WTC11 (cell line): Measurements from ENCODE around the gene TMC1. TPM values are rescaled to one million over a fixed set of nuclear protein-coding genes. Genes with fewer than 3 reads are reported as not detected.
"Not testable (repeated sequence)": the region's sequence is repeated elsewhere in the genome, so short reads cannot be mapped to it uniquely, and the experiment has no call there.

ENCODE experiments used
- ATAC-seq: fragments of 200-7000 bp; cut with Tn5 transposase; 2 replicates; pipeline ENCODE4 v1.10.0; 2021; ENCODE audit warnings: mild to moderate bottlenecking, moderate library complexity
- CTCF ChIA-PET: fragments of 300-600 bp; sonication (Branson Sonifier 250); formaldehyde crosslinking; loops from one replicate; lab custom pipeline; 2021; ENCODE audit warnings: antibody characterized with exemption; lab: Charles Lee
- POLR2A ChIA-PET: fragments of 350-600 bp; sonication (Branson Sonifier 250); formaldehyde crosslinking; loops from one replicate; lab custom pipeline; 2021; ENCODE audit warnings: antibody characterized with exemption; lab: Charles Lee
- DNase-seq: peaks from one replicate; pipeline ENCODE4 v3.0.0; 2021; ENCODE audit warnings: low spot score
- H3K27ac Mint-ChIP-seq: 2 replicates; pipeline ENCODE4 v1.8.0; 2021; ENCODE audit warnings: mixed read lengths
- H3K27me3 Mint-ChIP-seq: 2 replicates; pipeline ENCODE4 v1.8.0; 2021; ENCODE audit warnings: low read depth, mild to moderate bottlenecking, moderate library complexity, mixed read lengths
- H3K36me3 Mint-ChIP-seq: 2 replicates; pipeline ENCODE4 v1.8.0; 2021; ENCODE audit warnings: mixed read lengths
- H3K4me1 Mint-ChIP-seq: 2 replicates; pipeline ENCODE4 v1.8.0; 2022; ENCODE audit warnings: mixed read lengths
- H3K4me3 Mint-ChIP-seq: 2 replicates; pipeline ENCODE4 v1.8.0; 2021; ENCODE audit warnings: mild to moderate bottlenecking, moderate library complexity, mixed read lengths
- H3K9me3 Mint-ChIP-seq: 2 replicates; pipeline ENCODE4 v1.8.0; 2021; ENCODE audit warnings: mixed read lengths
- E2F5 ChIP-seq: sonication (generic); formaldehyde crosslinking; IDR thresholded peaks from 2 replicates; pipeline ENCODE4 v1.8.1; 2022; ENCODE audit warnings: mild to moderate bottlenecking, moderate library complexity, missing genetic modification reagents
- EMX1 ChIP-seq: fragments of 250-450 bp; sonication (Bioruptor Pico); IDR thresholded peaks from 2 replicates; pipeline ENCODE4 v1.8.0; 2021; ENCODE audit warnings: mild to moderate bottlenecking
- ERG ChIP-seq: fragments of 250-450 bp; sonication (Bioruptor Pico); IDR thresholded peaks from 2 replicates; pipeline ENCODE4 v1.8.0; 2021; ENCODE audit warnings: mild to moderate bottlenecking
- FOXJ3 ChIP-seq: sonication (generic); formaldehyde crosslinking; IDR thresholded peaks from 2 replicates; pipeline ENCODE4 v1.9.0; 2021; ENCODE audit warnings: missing genetic modification reagents, mild to moderate bottlenecking, borderline replicate concordance
- KAT7 ChIP-seq: sonication (generic); formaldehyde crosslinking; IDR thresholded peaks from 2 replicates; pipeline ENCODE4 v1.8.1; 2023; ENCODE audit warnings: missing genetic modification reagents, mild to moderate bottlenecking, borderline replicate concordance
- PRDM15 ChIP-seq: sonication (generic); formaldehyde crosslinking; IDR thresholded peaks from 2 replicates; pipeline ENCODE4 v1.8.0; 2022; ENCODE audit warnings: missing genetic modification reagents
- SP1 ChIP-seq: sonication (generic); formaldehyde crosslinking; conservative IDR thresholded peaks from 2 replicates; pipeline ENCODE4 v1.8.1; 2022; ENCODE audit warnings: missing genetic modification reagents
- USF2 ChIP-seq: sonication (generic); formaldehyde crosslinking; IDR thresholded peaks from 2 replicates; pipeline ENCODE4 v1.8.1; 2023; ENCODE audit warnings: mild to moderate bottlenecking, missing genetic modification reagents, moderate library complexity
- ZNF263 ChIP-seq: sonication (generic); formaldehyde crosslinking; IDR thresholded peaks from 2 replicates; pipeline ENCODE4 v1.8.1; 2022; ENCODE audit warnings: low read depth, mild to moderate bottlenecking, moderate library complexity, missing genetic modification reagents
- ZNF416 ChIP-seq: fragments of 250-450 bp; sonication (Bioruptor Pico); IDR thresholded peaks from 2 replicates; pipeline ENCODE4 v1.9.0; 2021; ENCODE audit warnings: mild to moderate bottlenecking, inconsistent platforms
- total RNA-seq: library from RNA; stranded (reverse); gene quantifications from 3 replicates; pipeline ENCODE4 v1.2.3, GENCODE V29; 2021
- TF ChIP-seq, protein P1 (sequence below): sonication (generic); formaldehyde crosslinking; IDR thresholded peaks from 2 replicates; pipeline ENCODE4 v1.8.1; 2023; ENCODE audit warnings: mild to moderate bottlenecking, missing genetic modification reagents, borderline replicate concordance
- TF ChIP-seq, protein P2 (sequence below): sonication (generic); formaldehyde crosslinking; conservative IDR thresholded peaks from 2 replicates; pipeline ENCODE4 v1.8.1; 2023; ENCODE audit warnings: mild to moderate bottlenecking, low read depth, missing genetic modification reagents, moderate library complexity
- TF ChIP-seq, protein P3 (sequence below): sonication (generic); formaldehyde crosslinking; IDR thresholded peaks from 2 replicates; pipeline ENCODE4 v1.8.1; 2023; ENCODE audit warnings: mild to moderate bottlenecking, missing genetic modification reagents
- TF ChIP-seq, protein P4 (sequence below): fragments of 250-450 bp; sonication (Bioruptor Pico); IDR thresholded peaks from 2 replicates; pipeline ENCODE4 v1.9.0; 2021; ENCODE audit warnings: mild to moderate bottlenecking
- TF ChIP-seq, protein P5 (sequence below): sonication (generic); formaldehyde crosslinking; IDR thresholded peaks from 2 replicates; pipeline ENCODE4 v1.8.0; 2022; ENCODE audit warnings: mild to moderate bottlenecking, missing genetic modification reagents

The TMC1 gene
- total RNA-seq, 1 experiment from 2014 or later: 0.31 TPM

DNA sequence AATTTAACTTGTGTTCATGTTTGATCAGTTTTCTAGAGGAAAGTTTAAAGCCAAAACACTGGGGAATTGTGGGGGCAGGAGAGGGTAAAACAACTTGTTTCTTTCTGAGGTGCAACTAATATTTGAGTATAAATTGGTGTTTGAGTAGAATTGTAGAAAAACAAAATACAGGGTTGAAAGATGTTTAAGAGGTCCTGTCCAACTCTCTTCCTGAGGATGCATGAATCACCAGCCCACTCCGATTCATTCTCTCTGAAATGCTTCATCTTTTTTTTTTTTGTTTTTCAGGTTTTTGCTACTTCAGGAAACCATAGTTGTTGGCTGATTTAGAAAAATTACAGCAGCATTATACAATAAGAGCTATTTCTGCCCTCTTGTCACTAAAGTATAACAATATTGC is 42.4 kb upstream of the TMC1 start (continued):
- TF ChIP-seq, protein P1, sequence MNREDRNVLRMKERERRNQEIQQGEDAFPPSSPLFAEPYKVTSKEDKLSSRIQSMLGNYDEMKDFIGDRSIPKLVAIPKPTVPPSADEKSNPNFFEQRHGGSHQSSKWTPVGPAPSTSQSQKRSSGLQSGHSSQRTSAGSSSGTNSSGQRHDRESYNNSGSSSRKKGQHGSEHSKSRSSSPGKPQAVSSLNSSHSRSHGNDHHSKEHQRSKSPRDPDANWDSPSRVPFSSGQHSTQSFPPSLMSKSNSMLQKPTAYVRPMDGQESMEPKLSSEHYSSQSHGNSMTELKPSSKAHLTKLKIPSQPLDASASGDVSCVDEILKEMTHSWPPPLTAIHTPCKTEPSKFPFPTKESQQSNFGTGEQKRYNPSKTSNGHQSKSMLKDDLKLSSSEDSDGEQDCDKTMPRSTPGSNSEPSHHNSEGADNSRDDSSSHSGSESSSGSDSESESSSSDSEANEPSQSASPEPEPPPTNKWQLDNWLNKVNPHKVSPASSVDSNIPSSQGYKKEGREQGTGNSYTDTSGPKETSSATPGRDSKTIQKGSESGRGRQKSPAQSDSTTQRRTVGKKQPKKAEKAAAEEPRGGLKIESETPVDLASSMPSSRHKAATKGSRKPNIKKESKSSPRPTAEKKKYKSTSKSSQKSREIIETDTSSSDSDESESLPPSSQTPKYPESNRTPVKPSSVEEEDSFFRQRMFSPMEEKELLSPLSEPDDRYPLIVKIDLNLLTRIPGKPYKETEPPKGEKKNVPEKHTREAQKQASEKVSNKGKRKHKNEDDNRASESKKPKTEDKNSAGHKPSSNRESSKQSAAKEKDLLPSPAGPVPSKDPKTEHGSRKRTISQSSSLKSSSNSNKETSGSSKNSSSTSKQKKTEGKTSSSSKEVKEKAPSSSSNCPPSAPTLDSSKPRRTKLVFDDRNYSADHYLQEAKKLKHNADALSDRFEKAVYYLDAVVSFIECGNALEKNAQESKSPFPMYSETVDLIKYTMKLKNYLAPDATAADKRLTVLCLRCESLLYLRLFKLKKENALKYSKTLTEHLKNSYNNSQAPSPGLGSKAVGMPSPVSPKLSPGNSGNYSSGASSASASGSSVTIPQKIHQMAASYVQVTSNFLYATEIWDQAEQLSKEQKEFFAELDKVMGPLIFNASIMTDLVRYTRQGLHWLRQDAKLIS (CRISPR knock-in tag): no peak
- no peak for TF ChIP-seq ERG
- no peak for TF ChIP-seq FOXJ3 (CRISPR knock-in tag)

GRCh38 chr9:72480261-72480660 is 41.1 kb upstream of the TMC1 start:
- H3K27ac Mint-ChIP-seq, H3K9me3 Mint-ChIP-seq, H3K27me3 Mint-ChIP-seq, DNase-seq, POLR2A ChIA-PET, H3K4me3 Mint-ChIP-seq, H3K36me3 Mint-ChIP-seq, ATAC-seq: not testable (repeated sequence)
- peaks cover 12% of the 10 kb centered on the region for H3K4me1 Mint-ChIP-seq
- CTCF ChIA-PET: interaction anchor here (0.5 kb wide), 1 partner anchor 201 kb away, joined by 3 read pairs; no protein-coding TSS in a partner anchor

DNA sequence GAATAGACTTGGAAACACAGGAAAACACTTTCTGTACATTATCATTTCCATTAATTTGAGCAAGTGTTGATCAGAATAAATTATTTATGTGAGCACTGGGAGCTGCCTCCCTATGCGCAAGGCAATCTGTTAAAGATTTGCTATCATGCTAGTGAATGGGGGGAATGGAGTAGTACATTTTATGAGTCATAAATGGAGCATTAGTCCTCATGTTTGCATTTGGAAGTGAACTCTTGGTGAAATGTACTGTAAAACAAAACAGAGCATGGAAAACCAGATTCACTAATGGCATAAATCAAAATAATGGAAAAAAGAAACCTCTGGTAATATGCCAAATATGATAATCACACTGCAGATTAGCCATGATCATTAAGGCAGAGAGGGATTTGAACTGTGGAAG is 40.5 kb upstream of the TMC1 start:
- Mint-ChIP-seq H3K4me3 (no peak overlapping the region), H3K27me3 (no peaks in the 10 kb centered on the region), H3K9me3 (no peaks in the 10 kb centered on the region), H3K36me3 (no peaks in the 10 kb centered on the region), H3K27ac (no peak overlapping the region), H3K4me1 (peaks cover 12% of the 10 kb centered on the region)
- POLR2A ChIA-PET: no interaction called here
- no peak for DNase-seq
- ATAC-seq: no peak
- CTCF ChIA-PET: interaction anchor here (0.5 kb wide), 1 partner anchor 202 kb away, joined by 3 read pairs; no protein-coding TSS in a partner anchor
- TF ChIP-seq PRDM15: no peak
- no peak for TF ChIP-seq ZNF416
- no peak for TF ChIP-seq USF2
- no peak for TF ChIP-seq KAT7 (CRISPR knock-in tag)
- TF ChIP-seq, protein P2, sequence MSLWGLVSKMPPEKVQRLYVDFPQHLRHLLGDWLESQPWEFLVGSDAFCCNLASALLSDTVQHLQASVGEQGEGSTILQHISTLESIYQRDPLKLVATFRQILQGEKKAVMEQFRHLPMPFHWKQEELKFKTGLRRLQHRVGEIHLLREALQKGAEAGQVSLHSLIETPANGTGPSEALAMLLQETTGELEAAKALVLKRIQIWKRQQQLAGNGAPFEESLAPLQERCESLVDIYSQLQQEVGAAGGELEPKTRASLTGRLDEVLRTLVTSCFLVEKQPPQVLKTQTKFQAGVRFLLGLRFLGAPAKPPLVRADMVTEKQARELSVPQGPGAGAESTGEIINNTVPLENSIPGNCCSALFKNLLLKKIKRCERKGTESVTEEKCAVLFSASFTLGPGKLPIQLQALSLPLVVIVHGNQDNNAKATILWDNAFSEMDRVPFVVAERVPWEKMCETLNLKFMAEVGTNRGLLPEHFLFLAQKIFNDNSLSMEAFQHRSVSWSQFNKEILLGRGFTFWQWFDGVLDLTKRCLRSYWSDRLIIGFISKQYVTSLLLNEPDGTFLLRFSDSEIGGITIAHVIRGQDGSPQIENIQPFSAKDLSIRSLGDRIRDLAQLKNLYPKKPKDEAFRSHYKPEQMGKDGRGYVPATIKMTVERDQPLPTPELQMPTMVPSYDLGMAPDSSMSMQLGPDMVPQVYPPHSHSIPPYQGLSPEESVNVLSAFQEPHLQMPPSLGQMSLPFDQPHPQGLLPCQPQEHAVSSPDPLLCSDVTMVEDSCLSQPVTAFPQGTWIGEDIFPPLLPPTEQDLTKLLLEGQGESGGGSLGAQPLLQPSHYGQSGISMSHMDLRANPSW (CRISPR knock-in tag): no peak
- TF ChIP-seq E2F5 (CRISPR knock-in tag): no peak
- TF ChIP-seq, protein P3, sequence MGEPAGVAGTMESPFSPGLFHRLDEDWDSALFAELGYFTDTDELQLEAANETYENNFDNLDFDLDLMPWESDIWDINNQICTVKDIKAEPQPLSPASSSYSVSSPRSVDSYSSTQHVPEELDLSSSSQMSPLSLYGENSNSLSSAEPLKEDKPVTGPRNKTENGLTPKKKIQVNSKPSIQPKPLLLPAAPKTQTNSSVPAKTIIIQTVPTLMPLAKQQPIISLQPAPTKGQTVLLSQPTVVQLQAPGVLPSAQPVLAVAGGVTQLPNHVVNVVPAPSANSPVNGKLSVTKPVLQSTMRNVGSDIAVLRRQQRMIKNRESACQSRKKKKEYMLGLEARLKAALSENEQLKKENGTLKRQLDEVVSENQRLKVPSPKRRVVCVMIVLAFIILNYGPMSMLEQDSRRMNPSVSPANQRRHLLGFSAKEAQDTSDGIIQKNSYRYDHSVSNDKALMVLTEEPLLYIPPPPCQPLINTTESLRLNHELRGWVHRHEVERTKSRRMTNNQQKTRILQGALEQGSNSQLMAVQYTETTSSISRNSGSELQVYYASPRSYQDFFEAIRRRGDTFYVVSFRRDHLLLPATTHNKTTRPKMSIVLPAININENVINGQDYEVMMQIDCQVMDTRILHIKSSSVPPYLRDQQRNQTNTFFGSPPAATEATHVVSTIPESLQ (CRISPR knock-in tag): no peak
- no peak for TF ChIP-seq ZNF263
- TF ChIP-seq, protein P4, sequence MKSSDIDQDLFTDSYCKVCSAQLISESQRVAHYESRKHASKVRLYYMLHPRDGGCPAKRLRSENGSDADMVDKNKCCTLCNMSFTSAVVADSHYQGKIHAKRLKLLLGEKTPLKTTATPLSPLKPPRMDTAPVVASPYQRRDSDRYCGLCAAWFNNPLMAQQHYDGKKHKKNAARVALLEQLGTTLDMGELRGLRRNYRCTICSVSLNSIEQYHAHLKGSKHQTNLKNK (CRISPR knock-in tag): no peak
- no peak for TF ChIP-seq SP1
- TF ChIP-seq, protein P5, sequence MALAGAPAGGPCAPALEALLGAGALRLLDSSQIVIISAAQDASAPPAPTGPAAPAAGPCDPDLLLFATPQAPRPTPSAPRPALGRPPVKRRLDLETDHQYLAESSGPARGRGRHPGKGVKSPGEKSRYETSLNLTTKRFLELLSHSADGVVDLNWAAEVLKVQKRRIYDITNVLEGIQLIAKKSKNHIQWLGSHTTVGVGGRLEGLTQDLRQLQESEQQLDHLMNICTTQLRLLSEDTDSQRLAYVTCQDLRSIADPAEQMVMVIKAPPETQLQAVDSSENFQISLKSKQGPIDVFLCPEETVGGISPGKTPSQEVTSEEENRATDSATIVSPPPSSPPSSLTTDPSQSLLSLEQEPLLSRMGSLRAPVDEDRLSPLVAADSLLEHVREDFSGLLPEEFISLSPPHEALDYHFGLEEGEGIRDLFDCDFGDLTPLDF (CRISPR knock-in tag): no peak
- TF ChIP-seq EMX1 (CRISPR knock-in tag): no peak
